Melanocyte of skin (primary cell): ENCODE measurements around the gene RASSF6. TPM values are rescaled to one million over a fixed set of nuclear protein-coding genes. Genes with fewer than 3 reads are reported as not detected.

Source experiments
- small RNA-seq, 2 donors: library from RNA; depleted of rRNA; stranded (forward); fragments of <200 nt; gene quantifications; one replicate each; pipeline ENCODE3, GENCODE V24; 2012
- total RNA-seq, 2 donors: library from RNA; depleted of rRNA; stranded (reverse); fragments of >200 nt; gene quantifications; 2 replicates each; pipeline ENCODE4 v1.2.3, GENCODE V29; 2012

RASSF6 gene, protein sequence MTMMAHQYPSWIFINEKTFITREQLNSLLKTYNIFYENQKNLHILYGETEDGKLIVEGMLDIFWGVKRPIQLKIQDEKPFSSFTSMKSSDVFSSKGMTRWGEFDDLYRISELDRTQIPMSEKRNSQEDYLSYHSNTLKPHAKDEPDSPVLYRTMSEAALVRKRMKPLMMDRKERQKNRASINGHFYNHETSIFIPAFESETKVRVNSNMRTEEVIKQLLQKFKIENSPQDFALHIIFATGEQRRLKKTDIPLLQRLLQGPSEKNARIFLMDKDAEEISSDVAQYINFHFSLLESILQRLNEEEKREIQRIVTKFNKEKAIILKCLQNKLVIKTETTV
- under 1 TPM in 1 of 2 donors, not detected in 1; 0.34 TPM for total RNA-seq

DNA sequence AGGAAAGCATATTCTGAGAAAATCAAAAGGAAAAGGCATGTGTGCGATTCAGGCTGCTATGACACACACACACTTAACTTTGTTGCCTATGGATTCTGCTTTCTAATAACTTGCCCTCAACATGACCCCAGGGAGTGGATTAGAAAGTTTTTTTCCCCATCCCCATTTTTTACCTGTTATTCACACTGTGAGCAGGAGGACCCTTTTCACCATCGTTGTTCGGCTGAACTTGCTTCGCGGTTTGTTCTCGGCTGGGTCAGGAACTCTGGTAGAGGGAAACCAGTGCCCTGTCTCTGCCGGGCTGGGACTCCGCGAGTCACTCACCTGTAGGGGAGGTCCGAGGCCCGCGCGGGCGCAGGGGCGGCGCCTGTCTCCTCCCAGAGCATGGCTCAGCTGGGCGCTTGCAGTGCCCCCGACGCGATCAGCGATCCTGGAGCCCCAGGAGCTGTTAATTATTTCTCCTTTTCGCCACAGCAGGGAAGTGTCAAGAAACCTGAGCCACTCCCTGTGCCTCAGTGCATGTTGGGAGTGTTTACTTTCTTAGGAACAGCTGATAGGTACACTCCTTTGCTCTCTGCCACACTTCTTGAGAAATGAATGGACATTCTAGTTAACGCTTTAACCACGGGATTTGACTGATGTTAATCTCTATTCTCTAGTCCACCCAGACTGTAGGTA is at the start of gene RASSF6:
Gene RASSF6 (minus strand): TSS at position 322 of the 678 bp plus-strand sequence. CDS start 8,641 bp downstream, outside the sequence.

Small RNAs within 50 kb of the gene (small RNA-seq; reads per million reads assigned to genes)
- 0 reads per million in 2 donors for gene AC074250.1

Other genes starting within 250 kb of the RASSF6 start
- not detected for gene ALB, start 216.1 kb downstream of the RASSF6 start, total RNA-seq
- not detected for gene AFP, start 184.2 kb downstream of the RASSF6 start, total RNA-seq
- gene AFM, start 138.7 kb downstream of the RASSF6 start, total RNA-seq: not detected
- 100 to 1,000 TPM in 1 of 2 donors, 10 to 100 TPM in 1; 27.6 to 115 TPM for gene CXCL8, start 120.1 kb upstream of the RASSF6 start, total RNA-seq
- 10 to 100 TPM in 1 of 2 donors, 1 to 10 TPM in 1; 3.0 to 23.7 TPM for gene CXCL6, start 216.2 kb upstream of the RASSF6 start, total RNA-seq
- gene PF4V1, start 232.9 kb upstream of the RASSF6 start, total RNA-seq: not detected
- gene CXCL1, start 249.0 kb upstream of the RASSF6 start, total RNA-seq: 1,000 to 10,000 TPM in 1 of 2 donors, 100 to 1,000 TPM in 1; 174 to 1,041 TPM